SK-N-SH treated with all-trans-retinoic acid at 6 μM for 48 hours (cell line): Measurements from ENCODE around the gene ZNF606.

Source experiments
- ATAC-seq: fragments of 200-7000 bp; cut with Tn5 transposase; 3 replicates; pipeline ENCODE4 v1.9.1; 2020; ENCODE audit warnings: mild to moderate bottlenecking, moderate library complexity
- ARNTL ChIP-seq: fragments of 450-650 bp; formaldehyde crosslinking; IDR thresholded peaks from 2 replicates; pipeline ENCODE4 v1.5.0; 2020; ENCODE audit warnings: low read depth, mild to moderate bottlenecking, moderate library complexity, borderline replicate concordance
- BACH2 ChIP-seq: fragments of 250-450 bp; sonication (Bioruptor Pico); IDR thresholded peaks from 2 replicates; pipeline ENCODE4 v1.9.0; 2021; ENCODE audit warnings: mild to moderate bottlenecking, borderline replicate concordance
- CSDC2 ChIP-seq: fragments of 250-450 bp; sonication (Bioruptor Pico); IDR thresholded peaks from 2 replicates; pipeline ENCODE4 v1.5.0; 2020; ENCODE audit warnings: mild to moderate bottlenecking, moderate library complexity
- ESRRG ChIP-seq: fragments of 250-450 bp; sonication (Bioruptor Pico); IDR thresholded peaks from 2 replicates; pipeline ENCODE4 v1.6.1; 2021; ENCODE audit warnings: mild to moderate bottlenecking
- GLIS3 ChIP-seq: fragments of 250-450 bp; sonication (Bioruptor Pico); IDR thresholded peaks from 2 replicates; pipeline ENCODE4 v1.5.0; 2020; ENCODE audit warnings: mild to moderate bottlenecking, moderate library complexity
- ISL1 ChIP-seq: fragments of 250-450 bp; sonication (Bioruptor Pico); IDR thresholded peaks from 2 replicates; pipeline ENCODE4 v2.1.2; 2022; ENCODE audit warnings: mild to moderate bottlenecking, moderate library complexity
- OSR1 ChIP-seq: fragments of 250-450 bp; sonication (Bioruptor Pico); IDR thresholded peaks from 2 replicates; pipeline ENCODE4 v1.8.0; 2022; ENCODE audit warnings: moderate library complexity, mild to moderate bottlenecking, inconsistent platforms
- PPARA ChIP-seq: fragments of 250-450 bp; sonication (Bioruptor Pico); IDR thresholded peaks from 2 replicates; pipeline ENCODE4 v1.5.0; 2020; ENCODE audit warnings: mild to moderate bottlenecking, borderline replicate concordance
- RARB ChIP-seq: fragments of 250-450 bp; sonication (Bioruptor Pico); IDR thresholded peaks from 2 replicates; pipeline ENCODE4 v1.8.0; 2021; ENCODE audit warnings: mild to moderate bottlenecking, moderate library complexity
- SNAI2 ChIP-seq: fragments of 250-450 bp; sonication (Bioruptor Pico); IDR thresholded peaks from 2 replicates; pipeline ENCODE4 v1.5.0; 2020; ENCODE audit warnings: mild to moderate bottlenecking, moderate library complexity
- TCF4 ChIP-seq: fragments of 250-450 bp; sonication (Bioruptor Pico); IDR thresholded peaks from 2 replicates; pipeline ENCODE4 v1.8.0; 2021; ENCODE audit warnings: mild to moderate bottlenecking, moderate library complexity, borderline replicate concordance
- TOX ChIP-seq: fragments of 250-450 bp; sonication (Bioruptor Pico); IDR thresholded peaks from 2 replicates; pipeline ENCODE4 v1.8.0; 2021; ENCODE audit warnings: mild to moderate bottlenecking, moderate library complexity, borderline replicate concordance
- ZC3H10 ChIP-seq: fragments of 250-450 bp; sonication (Bioruptor Pico); IDR thresholded peaks from 2 replicates; pipeline ENCODE4 v1.5.1; 2021; ENCODE audit warnings: mild to moderate bottlenecking, moderate library complexity
- ZFP3 ChIP-seq: fragments of 250-450 bp; sonication (Bioruptor Pico); IDR thresholded peaks from 2 replicates; pipeline ENCODE4 v1.5.0; 2020; ENCODE audit warnings: mild to moderate bottlenecking, moderate library complexity
- ZFP30 ChIP-seq: fragments of 450-650 bp; formaldehyde crosslinking; IDR thresholded peaks from 2 replicates; pipeline ENCODE4 v1.5.0; 2022; ENCODE audit warnings: mild to moderate bottlenecking, moderate library complexity
- ZNF565 ChIP-seq: fragments of 450-650 bp; formaldehyde crosslinking; conservative IDR thresholded peaks from 2 replicates; pipeline ENCODE4 v1.5.0; 2020; ENCODE audit warnings: low read depth, mild to moderate bottlenecking, moderate library complexity
- ZNF70 ChIP-seq: fragments of 450-650 bp; formaldehyde crosslinking; IDR thresholded peaks from 2 replicates; pipeline ENCODE4 v1.5.0; 2020; ENCODE audit warnings: mild to moderate bottlenecking, moderate library complexity
- ZNF8 ChIP-seq: fragments of 450-650 bp; formaldehyde crosslinking; IDR thresholded peaks from 2 replicates; pipeline ENCODE4 v1.5.0; 2020; ENCODE audit warnings: mild to moderate bottlenecking, moderate library complexity
- TF ChIP-seq, protein P1 (sequence below): fragments of 250-450 bp; sonication (Bioruptor Pico); IDR thresholded peaks from 2 replicates; pipeline ENCODE4 v1.8.0; 2020; ENCODE audit warnings: mild to moderate bottlenecking, moderate library complexity, borderline replicate concordance
- TF ChIP-seq, protein P2 (sequence below): fragments of 250-450 bp; sonication (Bioruptor Pico); IDR thresholded peaks from 2 replicates; pipeline ENCODE4 v1.8.0; 2021; ENCODE audit warnings: low read depth, mild to moderate bottlenecking, moderate library complexity, borderline replicate concordance
- TF ChIP-seq, protein P3 (sequence below): fragments of 250-450 bp; sonication (Bioruptor Pico); IDR thresholded peaks from 2 replicates; pipeline ENCODE4 v1.5.0; 2020; ENCODE audit warnings: mild to moderate bottlenecking, moderate library complexity
- TF ChIP-seq, protein P4 (sequence below): fragments of 250-450 bp; sonication (Bioruptor Pico); IDR thresholded peaks from 2 replicates; pipeline ENCODE4 v1.5.1; 2020; ENCODE audit warnings: low read depth, mild to moderate bottlenecking, moderate library complexity
- TF ChIP-seq, protein P5 (sequence below): fragments of 250-450 bp; sonication (Bioruptor Pico); IDR thresholded peaks from 2 replicates; pipeline ENCODE4 v1.5.1; 2021; ENCODE audit warnings: mild to moderate bottlenecking, moderate library complexity

Gene ZNF606

DNA sequence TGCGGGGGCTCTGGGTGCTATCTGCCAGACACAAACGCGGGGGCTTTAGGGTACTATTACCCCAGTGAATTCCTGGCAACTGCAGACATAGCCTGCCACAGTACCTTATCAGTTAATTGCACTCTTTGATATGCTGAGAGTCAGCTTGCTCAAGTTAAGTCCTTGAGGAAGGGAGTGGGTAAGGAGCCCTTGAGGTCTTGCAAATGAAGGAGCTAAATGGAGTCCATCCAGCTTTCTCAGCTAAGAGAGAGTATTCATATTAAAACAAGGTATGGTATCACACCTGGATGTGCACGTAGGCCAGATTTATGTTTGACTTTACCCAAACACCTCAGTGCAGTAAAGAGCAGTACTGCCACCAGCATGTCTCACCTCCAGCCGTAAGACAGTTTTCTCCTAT lies 11.5 kb upstream of the ZNF606 start:
- no peak for TF ChIP-seq RARB (CRISPR knock-in tag)
- no peak for TF ChIP-seq TCF4 (CRISPR knock-in tag)
- TF ChIP-seq TOX = no peak
- no peak for TF ChIP-seq ZC3H10 (CRISPR knock-in tag)
- no peak for TF ChIP-seq PPARA
- no peak for TF ChIP-seq ZNF565 (CRISPR knock-in tag)
- no peak for TF ChIP-seq GLIS3
- TF ChIP-seq OSR1 (CRISPR knock-in tag) = no peak
- TF ChIP-seq BACH2 = no peak
- no peak for TF ChIP-seq ESRRG (CRISPR knock-in tag)
- TF ChIP-seq, protein P1, sequence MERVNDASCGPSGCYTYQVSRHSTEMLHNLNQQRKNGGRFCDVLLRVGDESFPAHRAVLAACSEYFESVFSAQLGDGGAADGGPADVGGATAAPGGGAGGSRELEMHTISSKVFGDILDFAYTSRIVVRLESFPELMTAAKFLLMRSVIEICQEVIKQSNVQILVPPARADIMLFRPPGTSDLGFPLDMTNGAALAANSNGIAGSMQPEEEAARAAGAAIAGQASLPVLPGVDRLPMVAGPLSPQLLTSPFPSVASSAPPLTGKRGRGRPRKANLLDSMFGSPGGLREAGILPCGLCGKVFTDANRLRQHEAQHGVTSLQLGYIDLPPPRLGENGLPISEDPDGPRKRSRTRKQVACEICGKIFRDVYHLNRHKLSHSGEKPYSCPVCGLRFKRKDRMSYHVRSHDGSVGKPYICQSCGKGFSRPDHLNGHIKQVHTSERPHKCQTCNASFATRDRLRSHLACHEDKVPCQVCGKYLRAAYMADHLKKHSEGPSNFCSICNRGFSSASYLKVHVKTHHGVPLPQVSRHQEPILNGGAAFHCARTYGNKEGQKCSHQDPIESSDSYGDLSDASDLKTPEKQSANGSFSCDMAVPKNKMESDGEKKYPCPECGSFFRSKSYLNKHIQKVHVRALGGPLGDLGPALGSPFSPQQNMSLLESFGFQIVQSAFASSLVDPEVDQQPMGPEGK (CRISPR knock-in tag) = no peak
- no peak for TF ChIP-seq SNAI2 (CRISPR knock-in tag)
- no peak for TF ChIP-seq ZFP3 (CRISPR knock-in tag)
- TF ChIP-seq, protein P2, sequence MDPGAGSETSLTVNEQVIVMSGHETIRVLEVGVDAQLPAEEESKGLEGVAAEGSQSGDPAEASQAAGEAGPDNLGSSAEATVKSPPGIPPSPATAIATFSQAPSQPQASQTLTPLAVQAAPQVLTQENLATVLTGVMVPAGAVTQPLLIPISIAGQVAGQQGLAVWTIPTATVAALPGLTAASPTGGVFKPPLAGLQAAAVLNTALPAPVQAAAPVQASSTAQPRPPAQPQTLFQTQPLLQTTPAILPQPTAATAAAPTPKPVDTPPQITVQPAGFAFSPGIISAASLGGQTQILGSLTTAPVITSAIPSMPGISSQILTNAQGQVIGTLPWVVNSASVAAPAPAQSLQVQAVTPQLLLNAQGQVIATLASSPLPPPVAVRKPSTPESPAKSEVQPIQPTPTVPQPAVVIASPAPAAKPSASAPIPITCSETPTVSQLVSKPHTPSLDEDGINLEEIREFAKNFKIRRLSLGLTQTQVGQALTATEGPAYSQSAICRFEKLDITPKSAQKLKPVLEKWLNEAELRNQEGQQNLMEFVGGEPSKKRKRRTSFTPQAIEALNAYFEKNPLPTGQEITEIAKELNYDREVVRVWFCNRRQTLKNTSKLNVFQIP = no peak
- no peak for TF ChIP-seq ZNF8 (CRISPR knock-in tag)
- no peak for TF ChIP-seq ZFP30 (CRISPR knock-in tag)
- no peak for TF ChIP-seq ZNF70
- TF ChIP-seq ARNTL = no peak
- TF ChIP-seq, protein P3, sequence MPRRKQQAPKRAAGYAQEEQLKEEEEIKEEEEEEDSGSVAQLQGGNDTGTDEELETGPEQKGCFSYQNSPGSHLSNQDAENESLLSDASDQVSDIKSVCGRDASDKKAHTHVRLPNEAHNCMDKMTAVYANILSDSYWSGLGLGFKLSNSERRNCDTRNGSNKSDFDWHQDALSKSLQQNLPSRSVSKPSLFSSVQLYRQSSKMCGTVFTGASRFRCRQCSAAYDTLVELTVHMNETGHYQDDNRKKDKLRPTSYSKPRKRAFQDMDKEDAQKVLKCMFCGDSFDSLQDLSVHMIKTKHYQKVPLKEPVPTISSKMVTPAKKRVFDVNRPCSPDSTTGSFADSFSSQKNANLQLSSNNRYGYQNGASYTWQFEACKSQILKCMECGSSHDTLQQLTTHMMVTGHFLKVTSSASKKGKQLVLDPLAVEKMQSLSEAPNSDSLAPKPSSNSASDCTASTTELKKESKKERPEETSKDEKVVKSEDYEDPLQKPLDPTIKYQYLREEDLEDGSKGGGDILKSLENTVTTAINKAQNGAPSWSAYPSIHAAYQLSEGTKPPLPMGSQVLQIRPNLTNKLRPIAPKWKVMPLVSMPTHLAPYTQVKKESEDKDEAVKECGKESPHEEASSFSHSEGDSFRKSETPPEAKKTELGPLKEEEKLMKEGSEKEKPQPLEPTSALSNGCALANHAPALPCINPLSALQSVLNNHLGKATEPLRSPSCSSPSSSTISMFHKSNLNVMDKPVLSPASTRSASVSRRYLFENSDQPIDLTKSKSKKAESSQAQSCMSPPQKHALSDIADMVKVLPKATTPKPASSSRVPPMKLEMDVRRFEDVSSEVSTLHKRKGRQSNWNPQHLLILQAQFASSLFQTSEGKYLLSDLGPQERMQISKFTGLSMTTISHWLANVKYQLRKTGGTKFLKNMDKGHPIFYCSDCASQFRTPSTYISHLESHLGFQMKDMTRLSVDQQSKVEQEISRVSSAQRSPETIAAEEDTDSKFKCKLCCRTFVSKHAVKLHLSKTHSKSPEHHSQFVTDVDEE = no peak
- TF ChIP-seq, protein P4, sequence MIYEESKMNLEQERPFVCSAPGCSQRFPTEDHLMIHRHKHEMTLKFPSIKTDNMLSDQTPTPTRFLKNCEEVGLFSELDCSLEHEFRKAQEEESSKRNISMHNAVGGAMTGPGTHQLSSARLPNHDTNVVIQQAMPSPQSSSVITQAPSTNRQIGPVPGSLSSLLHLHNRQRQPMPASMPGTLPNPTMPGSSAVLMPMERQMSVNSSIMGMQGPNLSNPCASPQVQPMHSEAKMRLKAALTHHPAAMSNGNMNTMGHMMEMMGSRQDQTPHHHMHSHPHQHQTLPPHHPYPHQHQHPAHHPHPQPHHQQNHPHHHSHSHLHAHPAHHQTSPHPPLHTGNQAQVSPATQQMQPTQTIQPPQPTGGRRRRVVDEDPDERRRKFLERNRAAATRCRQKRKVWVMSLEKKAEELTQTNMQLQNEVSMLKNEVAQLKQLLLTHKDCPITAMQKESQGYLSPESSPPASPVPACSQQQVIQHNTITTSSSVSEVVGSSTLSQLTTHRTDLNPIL = no peak
- no peak for ATAC-seq

DNA sequence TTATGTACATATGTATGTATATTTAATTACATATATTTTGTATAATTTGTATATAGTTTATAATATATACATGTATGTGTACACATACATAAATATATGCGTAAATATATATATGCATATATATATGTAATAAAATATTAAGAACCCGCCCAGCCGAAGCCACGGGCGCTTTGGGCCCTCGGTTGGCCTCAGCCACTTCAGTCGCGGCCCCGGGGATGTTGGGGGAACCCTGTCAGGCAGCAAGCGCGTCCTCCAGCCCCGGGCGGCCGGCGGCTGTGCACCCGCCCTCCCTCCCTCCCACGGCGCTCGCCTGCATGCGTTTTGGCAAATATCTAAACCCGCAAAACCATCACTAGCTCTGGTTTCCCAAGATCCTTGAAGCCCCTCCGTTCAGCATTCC lies 7.9 kb upstream of the ZNF606 start:
- TF ChIP-seq PPARA = no peak
- TF ChIP-seq, protein P4 = no peak
- TF ChIP-seq ZFP30 (CRISPR knock-in tag) = no peak
- no peak for TF ChIP-seq RARB (CRISPR knock-in tag)
- TF ChIP-seq, protein P2 = no peak
- no peak for TF ChIP-seq ZNF70
- TF ChIP-seq, protein P5, sequence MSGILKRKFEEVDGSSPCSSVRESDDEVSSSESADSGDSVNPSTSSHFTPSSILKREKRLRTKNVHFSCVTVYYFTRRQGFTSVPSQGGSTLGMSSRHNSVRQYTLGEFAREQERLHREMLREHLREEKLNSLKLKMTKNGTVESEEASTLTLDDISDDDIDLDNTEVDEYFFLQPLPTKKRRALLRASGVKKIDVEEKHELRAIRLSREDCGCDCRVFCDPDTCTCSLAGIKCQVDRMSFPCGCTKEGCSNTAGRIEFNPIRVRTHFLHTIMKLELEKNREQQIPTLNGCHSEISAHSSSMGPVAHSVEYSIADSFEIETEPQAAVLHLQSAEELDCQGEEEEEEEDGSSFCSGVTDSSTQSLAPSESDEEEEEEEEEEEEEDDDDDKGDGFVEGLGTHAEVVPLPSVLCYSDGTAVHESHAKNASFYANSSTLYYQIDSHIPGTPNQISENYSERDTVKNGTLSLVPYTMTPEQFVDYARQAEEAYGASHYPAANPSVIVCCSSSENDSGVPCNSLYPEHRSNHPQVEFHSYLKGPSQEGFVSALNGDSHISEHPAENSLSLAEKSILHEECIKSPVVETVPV = no peak
- TF ChIP-seq ESRRG (CRISPR knock-in tag) = no peak
- no peak for TF ChIP-seq ISL1 (CRISPR knock-in tag)
- TF ChIP-seq OSR1 (CRISPR knock-in tag) = no peak
- no peak for TF ChIP-seq CSDC2
- TF ChIP-seq TCF4 (CRISPR knock-in tag) = no peak
- TF ChIP-seq, protein P1 (CRISPR knock-in tag) = no peak
- no peak for TF ChIP-seq GLIS3
- no peak for TF ChIP-seq ZC3H10 (CRISPR knock-in tag)
- TF ChIP-seq, protein P3 = no peak
- TF ChIP-seq, all 23 proteins: peak for 0
- no peak for ATAC-seq
